ENCODE data around the gene CALML5. TPM values are rescaled to one million over a fixed set of nuclear protein-coding genes. Genes with fewer than 3 reads are reported as not detected.
"Not testable (repeated sequence)": the region's sequence is repeated elsewhere in the genome, so short reads cannot be mapped to it uniquely, and the experiment has no call there.

CALML5 gene
- total and polyA plus RNA-seq, 4 donors: not detected

DNA sequence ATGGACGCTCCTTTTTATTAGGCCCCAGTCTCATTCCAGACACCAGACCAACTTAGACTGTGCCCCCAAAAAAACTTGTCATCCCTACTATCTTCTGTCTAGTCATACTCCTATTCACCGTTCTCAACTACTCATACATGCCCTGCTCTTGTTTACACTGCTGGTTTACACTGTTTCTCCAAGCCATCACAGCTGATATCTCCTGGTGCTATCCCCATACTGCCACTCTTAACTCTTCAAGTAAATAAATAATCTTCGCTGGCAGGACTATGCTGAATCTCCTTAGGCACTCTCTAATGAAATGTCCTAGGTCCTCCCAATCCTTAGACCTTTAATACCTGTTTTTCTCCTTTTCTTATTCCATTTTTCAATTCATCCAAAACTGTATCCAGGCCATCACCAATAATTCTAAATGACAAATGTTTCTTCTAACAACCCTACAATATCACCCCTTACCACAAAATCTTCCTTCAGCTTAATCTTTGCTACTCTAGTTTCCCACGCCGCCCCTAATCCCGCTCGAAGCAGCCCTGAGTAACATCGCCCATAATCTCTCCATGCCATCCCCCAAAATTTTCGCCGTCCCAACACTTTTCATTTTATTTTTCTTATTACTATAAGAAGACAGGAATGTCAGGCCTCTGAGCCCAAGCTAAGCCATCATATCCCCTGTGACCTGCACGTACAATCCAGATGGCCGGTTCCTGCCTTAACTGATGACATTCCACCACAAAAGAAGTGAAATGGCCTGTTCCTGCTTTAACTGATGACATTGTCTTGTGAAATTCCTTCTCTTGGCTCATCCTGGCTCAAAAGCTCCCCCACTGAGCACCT lies 23.2 kb downstream of the CALML5 start:
- WGBS, 2 donors: 96% methylated on average over 11 of the region's 12 CpGs
- H3K27me3 ChIP-seq (ENCODE audit: control insufficient read depth in 1 of 2, insufficient read depth in 2 of 2, low read length in 1 of 2); H3K4me1 ChIP-seq (ENCODE audit: control insufficient read depth in 1 of 2, insufficient read depth in 2 of 2, low read length in 2 of 2); DNase-seq; H3K9me3 ChIP-seq (ENCODE audit: control insufficient read depth, low read length); intact Hi-C loops (cut with DNase I); H3K27ac ChIP-seq (ENCODE audit: low read depth in 1 of 2, low read length in 2 of 2); H3K4me3 ChIP-seq (ENCODE audit: low read length in 2 of 2); ATAC-seq (ENCODE audit: low FRiP score); H3K36me3 ChIP-seq (ENCODE audit: control insufficient read depth in 1 of 2, insufficient read depth in 2 of 2, low read length in 1 of 2): not testable (repeated sequence)

DNA sequence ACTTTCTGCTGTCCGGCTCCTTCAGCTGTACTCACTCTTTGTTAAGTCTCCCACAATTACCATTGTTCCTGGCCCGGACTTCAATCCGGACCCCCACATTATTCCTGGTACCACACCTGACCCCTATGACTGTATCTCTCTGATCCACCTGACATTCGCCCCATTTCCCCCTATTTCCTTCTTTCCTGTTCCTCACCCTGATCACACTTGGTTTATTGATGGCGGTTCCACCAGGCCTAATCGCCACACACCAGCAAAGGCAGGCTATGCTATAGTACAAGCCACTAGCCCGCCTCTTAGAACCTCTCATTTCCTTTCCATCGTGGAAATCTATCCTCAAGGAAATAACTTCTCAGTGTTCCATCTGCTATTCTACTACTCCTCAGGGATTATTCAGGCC lies 24.3 kb downstream of the CALML5 start:
- 96 to 97% methylated on average over 5 to 6 of the region's 8 CpGs for WGBS, 2 donors
- H3K4me3 ChIP-seq (ENCODE audit: low read length in 2 of 2); ATAC-seq (ENCODE audit: low FRiP score); H3K9me3 ChIP-seq (ENCODE audit: control insufficient read depth, low read length); H3K27me3 ChIP-seq (ENCODE audit: control insufficient read depth in 1 of 2, insufficient read depth in 2 of 2, low read length in 1 of 2); H3K4me1 ChIP-seq (ENCODE audit: control insufficient read depth in 1 of 2, insufficient read depth in 2 of 2, low read length in 2 of 2); DNase-seq; intact Hi-C loops (cut with DNase I); H3K36me3 ChIP-seq (ENCODE audit: control insufficient read depth in 1 of 2, insufficient read depth in 2 of 2, low read length in 1 of 2); H3K27ac ChIP-seq (ENCODE audit: low read depth in 1 of 2, low read length in 2 of 2): not testable (repeated sequence)

DNA sequence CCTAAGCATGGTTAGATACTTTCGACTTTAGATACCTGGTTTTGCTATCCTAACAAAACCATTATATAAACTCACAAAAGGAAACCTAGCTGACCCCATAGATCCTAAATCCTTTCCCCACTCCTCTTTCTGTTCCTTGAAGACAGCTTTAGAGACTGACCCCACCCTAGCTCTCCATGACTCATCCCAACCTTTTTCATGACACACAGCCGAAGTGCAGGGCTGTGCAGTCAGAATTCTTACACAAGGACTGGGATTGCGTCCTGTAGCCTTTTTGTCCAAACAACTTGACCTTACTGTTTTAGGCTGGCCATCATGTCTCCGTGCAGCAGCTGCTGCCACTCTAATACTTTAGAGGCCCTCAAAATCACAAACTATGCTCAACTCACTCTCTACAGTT lies 24.7 kb downstream of the CALML5 start:
- ATAC-seq (ENCODE audit: low FRiP score); DNase-seq; intact Hi-C loops (cut with DNase I); H3K27me3 ChIP-seq (ENCODE audit: control insufficient read depth in 1 of 2, insufficient read depth in 2 of 2, low read length in 1 of 2); H3K4me3 ChIP-seq (ENCODE audit: low read length in 2 of 2); H3K4me1 ChIP-seq (ENCODE audit: control insufficient read depth in 1 of 2, insufficient read depth in 2 of 2, low read length in 2 of 2); H3K27ac ChIP-seq (ENCODE audit: low read depth in 1 of 2, low read length in 2 of 2); H3K36me3 ChIP-seq (ENCODE audit: control insufficient read depth in 1 of 2, insufficient read depth in 2 of 2, low read length in 1 of 2); H3K9me3 ChIP-seq (ENCODE audit: control insufficient read depth, low read length): not testable (repeated sequence)
- 91 to 94% methylated on average over 4 of the region's 4 CpGs for WGBS, 2 donors

DNA sequence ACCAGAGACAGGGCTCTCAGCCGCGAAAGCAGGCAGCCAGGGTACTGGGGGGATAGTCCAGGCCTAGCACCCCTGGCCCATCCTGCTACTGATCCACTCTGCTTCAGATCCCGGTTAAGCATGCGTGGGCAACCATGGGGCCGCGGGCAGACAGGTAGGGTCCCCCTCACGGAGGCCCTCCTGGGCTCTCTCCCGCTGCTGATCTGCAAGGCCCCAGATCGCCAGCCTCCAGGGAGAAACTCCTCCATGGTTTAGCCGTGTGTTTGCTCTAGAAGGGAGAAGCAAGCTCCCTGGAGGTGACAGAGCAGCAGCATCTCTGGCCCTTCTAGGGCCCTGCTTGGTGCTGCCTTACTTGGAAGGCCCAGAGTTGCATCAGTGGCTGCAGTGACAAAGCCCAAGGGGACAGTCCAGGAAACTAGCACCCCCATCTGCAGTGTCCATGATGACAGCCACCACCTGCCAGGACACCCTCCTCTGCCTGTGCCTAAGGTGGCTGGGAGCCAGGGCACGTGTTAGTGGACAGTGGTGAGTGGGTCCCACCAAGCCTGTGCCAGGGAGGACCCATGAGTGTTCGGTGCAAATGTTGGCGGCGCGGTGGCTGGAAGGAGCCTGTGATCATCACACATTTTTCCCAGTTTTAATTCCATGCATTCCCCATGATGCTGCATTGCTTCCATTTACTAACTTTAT lies 29.2 kb downstream of the CALML5 start:
- Histone ChIP-seq H3K4me3 (ENCODE audit: low read length in 2 of 2) (no peak overlapping the region), H3K9me3 (ENCODE audit: control insufficient read depth, low read length) (no peaks in the 10 kb centered on the region), H3K4me1 (ENCODE audit: control insufficient read depth in 1 of 2, insufficient read depth in 2 of 2, low read length in 2 of 2) (no peaks in the 10 kb centered on the region), H3K27me3 (ENCODE audit: control insufficient read depth in 1 of 2, insufficient read depth in 2 of 2, low read length in 1 of 2) (no peaks in the 10 kb centered on the region), H3K36me3 (ENCODE audit: control insufficient read depth in 1 of 2, insufficient read depth in 2 of 2, low read length in 1 of 2) (no peaks in the 10 kb centered on the region), H3K27ac (ENCODE audit: low read depth in 1 of 2, low read length in 2 of 2) (no peak overlapping the region)
- DNase-seq (no peak), ATAC-seq (ENCODE audit: low FRiP score) (peak; percentile 24)
- intact Hi-C loops (cut with DNase I): no loop called here
- 96 to 98% methylated on average over 15 of the region's 15 CpGs for WGBS, 2 donors

DNA sequence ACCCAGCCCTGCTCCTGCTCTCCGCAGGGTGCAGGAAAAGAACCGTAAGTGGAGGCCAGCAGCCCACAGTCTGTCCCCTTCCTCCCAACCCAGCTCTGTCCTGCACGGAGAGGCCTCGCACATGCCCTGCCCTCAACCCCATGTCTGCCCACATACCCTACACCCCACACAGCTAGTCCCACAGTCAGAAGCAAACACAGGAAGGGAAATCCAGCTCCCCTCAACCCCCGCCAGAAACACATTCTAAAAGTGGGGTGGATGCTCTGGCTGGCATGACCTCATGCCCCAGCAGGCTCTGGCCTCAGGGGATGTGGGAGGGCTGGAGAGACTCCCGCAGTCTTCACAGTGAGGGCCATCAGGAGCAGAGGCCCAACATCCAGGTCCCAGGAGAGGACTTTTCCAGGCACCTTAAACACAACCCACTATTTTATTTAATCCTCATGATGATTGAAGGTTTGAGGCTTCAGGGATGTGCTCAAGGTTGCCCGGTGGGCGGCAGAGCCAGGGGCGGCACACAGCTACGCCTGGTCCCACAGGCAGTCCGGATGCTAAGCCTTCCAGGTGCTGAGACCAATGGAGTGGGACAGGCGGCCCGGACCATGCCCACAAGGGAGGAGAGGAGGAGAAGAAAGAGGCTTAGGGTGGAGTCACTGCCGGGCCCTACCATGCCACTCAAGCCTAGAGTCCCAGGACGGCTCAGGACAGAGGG lies 29.9 kb downstream of the CALML5 start:
- H3K27me3 ChIP-seq (ENCODE audit: control insufficient read depth in 1 of 2, insufficient read depth in 2 of 2, low read length in 1 of 2): no peaks in the 10 kb centered on the region
- no peak for DNase-seq

DNA sequence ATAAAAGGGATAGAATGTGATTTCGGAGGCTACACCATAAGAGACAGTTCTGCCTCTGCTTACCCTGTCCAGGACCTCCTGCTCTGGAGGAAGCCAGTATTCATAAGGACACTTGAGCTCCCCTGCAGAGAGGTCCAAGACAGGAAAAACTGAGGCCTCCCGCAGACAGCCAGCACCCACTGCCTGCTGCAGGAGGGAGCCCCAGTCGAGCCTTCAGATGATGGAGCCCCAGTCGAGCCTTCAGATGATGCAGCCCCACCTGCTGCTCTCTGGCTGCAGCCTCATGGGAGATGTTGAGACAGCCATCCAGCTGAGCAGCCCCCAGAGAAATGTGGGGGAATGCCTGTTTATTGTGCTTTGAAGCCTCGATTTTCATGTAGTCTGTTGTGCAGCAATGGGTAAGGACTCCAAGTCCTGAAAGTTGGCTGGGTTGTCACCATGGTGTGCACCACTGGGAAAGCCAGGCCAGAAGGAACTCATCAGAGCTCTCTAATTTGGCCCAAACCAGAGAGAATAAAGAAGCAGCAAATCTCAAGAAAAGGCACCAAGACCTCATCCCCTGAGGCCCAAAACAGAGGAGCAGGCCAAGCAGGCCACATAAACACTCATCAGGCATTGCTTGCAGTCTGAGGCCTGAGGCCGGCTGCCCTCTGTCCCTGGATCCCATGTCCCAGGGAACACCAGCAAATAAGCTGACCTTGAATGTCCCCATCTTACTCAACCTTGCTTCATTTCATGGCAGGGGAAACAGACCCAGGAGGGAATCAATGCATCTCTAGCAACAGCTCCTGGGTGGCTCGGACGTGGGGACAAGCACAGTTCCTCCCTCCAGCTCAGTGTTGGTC lies 30.9 kb downstream of the CALML5 start:
- ATAC-seq (ENCODE audit: low FRiP score) (peak; percentile 52), DNase-seq (no peak)
- Histone ChIP-seq H3K27me3 (ENCODE audit: control insufficient read depth in 1 of 2, insufficient read depth in 2 of 2, low read length in 1 of 2) (no peaks in the 10 kb centered on the region), H3K36me3 (ENCODE audit: control insufficient read depth in 1 of 2, insufficient read depth in 2 of 2, low read length in 1 of 2) (no peaks in the 10 kb centered on the region), H3K4me3 (ENCODE audit: low read length in 2 of 2) (no peak overlapping the region), H3K27ac (ENCODE audit: low read depth in 1 of 2, low read length in 2 of 2) (no peak overlapping the region), H3K9me3 (ENCODE audit: control insufficient read depth, low read length) (no peaks in the 10 kb centered on the region), H3K4me1 (ENCODE audit: control insufficient read depth in 1 of 2, insufficient read depth in 2 of 2, low read length in 2 of 2) (no peaks in the 10 kb centered on the region)
- intact Hi-C loops (cut with DNase I): loop anchor here in 1 of 2 donors (5.0 kb wide), 1 partner anchor 64 kb away; no protein-coding TSS in a partner anchor
- WGBS, 2 donors: 82 to 83% methylated on average over 8 of the region's 8 CpGs

More for the DNA sequence above, 29.9 kb downstream of the CALML5 start:
- H3K36me3 ChIP-seq (ENCODE audit: control insufficient read depth in 1 of 2, insufficient read depth in 2 of 2, low read length in 1 of 2): no peaks in the 10 kb centered on the region
- no peak overlapping the region for H3K4me3 ChIP-seq (ENCODE audit: low read length in 2 of 2)
- H3K9me3 ChIP-seq (ENCODE audit: control insufficient read depth, low read length): no peaks in the 10 kb centered on the region
- intact Hi-C loops (cut with DNase I): loop anchor here in 1 of 2 donors (5.0 kb wide), 1 partner anchor 63 kb away; no protein-coding TSS in a partner anchor
- WGBS, 2 donors: 81 to 89% methylated on average over 15 of the region's 15 CpGs
- no peaks in the 10 kb centered on the region for H3K4me1 ChIP-seq (ENCODE audit: control insufficient read depth in 1 of 2, insufficient read depth in 2 of 2, low read length in 2 of 2)
- peak; percentile 27 for ATAC-seq (ENCODE audit: low FRiP score)
- H3K27ac ChIP-seq (ENCODE audit: low read depth in 1 of 2, low read length in 2 of 2): no peak overlapping the region

DNA sequence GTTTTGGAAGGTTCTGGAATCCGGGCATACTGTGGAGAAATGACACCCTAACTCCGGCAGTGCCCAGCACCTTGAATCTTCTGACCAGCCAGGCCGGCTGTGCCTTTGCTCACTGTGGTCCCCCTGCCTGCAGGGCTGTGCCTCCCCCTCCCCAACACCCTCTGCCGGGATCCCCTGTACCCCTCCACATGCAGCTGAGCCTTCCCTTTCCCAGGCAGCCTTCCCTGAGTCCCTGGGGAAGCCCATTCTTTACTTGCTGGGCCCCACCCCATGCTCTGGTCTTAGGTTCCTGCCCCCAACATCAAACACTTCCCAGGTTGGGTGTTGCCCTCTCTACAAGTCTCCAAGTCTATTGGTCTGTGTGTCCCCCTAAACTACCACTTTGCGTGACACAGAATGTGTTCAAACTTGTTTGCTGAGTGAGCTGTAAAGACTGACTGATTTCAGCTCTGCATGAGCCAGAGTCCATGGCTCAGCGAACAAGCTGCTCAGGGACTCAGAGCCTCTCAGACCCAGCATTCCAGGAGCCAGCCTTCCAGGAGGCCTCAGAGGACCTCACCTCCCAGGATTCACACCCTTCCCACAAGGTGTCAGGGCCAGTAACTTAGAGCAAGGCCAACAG lies 31.6 kb downstream of the CALML5 start:
- WGBS, 2 donors: 76 to 84% methylated on average over 6 of the region's 6 CpGs
- Histone ChIP-seq H3K36me3 (ENCODE audit: control insufficient read depth in 1 of 2, insufficient read depth in 2 of 2, low read length in 1 of 2) (no peaks in the 10 kb centered on the region), H3K4me3 (ENCODE audit: low read length in 2 of 2) (no peak overlapping the region), H3K27ac (ENCODE audit: low read depth in 1 of 2, low read length in 2 of 2) (no peak overlapping the region), H3K27me3 (ENCODE audit: control insufficient read depth in 1 of 2, insufficient read depth in 2 of 2, low read length in 1 of 2) (no peaks in the 10 kb centered on the region), H3K4me1 (ENCODE audit: control insufficient read depth in 1 of 2, insufficient read depth in 2 of 2, low read length in 2 of 2) (no peaks in the 10 kb centered on the region), H3K9me3 (ENCODE audit: control insufficient read depth, low read length) (no peaks in the 10 kb centered on the region)
- DNase-seq (no peak), ATAC-seq (ENCODE audit: low FRiP score) (no peak)
- intact Hi-C loops (cut with DNase I): loop anchor here in 1 of 2 donors (5.0 kb wide), 1 partner anchor 65 kb away; no protein-coding TSS in a partner anchor

DNA sequence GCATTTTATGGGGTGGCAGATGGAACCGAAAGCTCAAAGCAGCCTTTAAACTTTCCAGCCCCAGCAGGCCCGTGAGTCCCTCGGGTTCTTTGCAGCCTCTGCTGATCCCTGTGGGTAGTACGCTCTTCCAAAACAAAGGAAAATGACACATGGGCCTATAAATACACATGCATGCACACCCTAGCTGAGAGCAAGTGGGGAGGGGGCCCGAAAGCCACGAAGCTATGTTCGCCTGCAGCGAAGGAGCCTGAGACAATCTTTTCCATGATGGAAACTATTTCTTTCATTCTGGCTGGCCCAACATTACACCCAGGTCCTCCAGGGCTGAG lies 32.2 kb downstream of the CALML5 start:
- DNase-seq (no peak), ATAC-seq (ENCODE audit: low FRiP score) (no peak)
- intact Hi-C loops (cut with DNase I): loop anchor here in 1 of 2 donors (5.0 kb wide), 1 partner anchor 65 kb away; no protein-coding TSS in a partner anchor
- H3K27me3 ChIP-seq (ENCODE audit: control insufficient read depth in 1 of 2, insufficient read depth in 2 of 2, low read length in 1 of 2): no peaks in the 10 kb centered on the region
- no peaks in the 10 kb centered on the region for H3K36me3 ChIP-seq (ENCODE audit: control insufficient read depth in 1 of 2, insufficient read depth in 2 of 2, low read length in 1 of 2)
- WGBS, 2 donors: 10 to 12% methylated on average over 8 of the region's 8 CpGs
- H3K4me1 ChIP-seq (ENCODE audit: control insufficient read depth in 1 of 2, insufficient read depth in 2 of 2, low read length in 2 of 2): no peaks in the 10 kb centered on the region
- H3K27ac ChIP-seq (ENCODE audit: low read depth in 1 of 2, low read length in 2 of 2): peak overlapping the region; percentile 22 to 53
- H3K4me3 ChIP-seq (ENCODE audit: low read length in 2 of 2): no peak overlapping the region
- H3K9me3 ChIP-seq (ENCODE audit: control insufficient read depth, low read length): no peaks in the 10 kb centered on the region
